GM08714 (cell line): Measurements from ENCODE around the gene VPS37C.
"Not testable (repeated sequence)": the region's sequence is repeated elsewhere in the genome, so short reads cannot be mapped to it uniquely, and the experiment has no call there.

ENCODE experiments used
- H3K4me3 ChIP-seq: fragments of 200-500 bp; sonication (Bioruptor generic); 2 replicates; pipeline ENCODE4 v1.5.1; 2014; ENCODE audit warnings: mild to moderate bottlenecking, low read length, inconsistent platforms
- ZNF274 ChIP-seq: IDR thresholded peaks from 2 replicates; pipeline ENCODE4 v1.6.1; 2012; ENCODE audit warnings: mild to moderate bottlenecking, low read depth, low read length

The VPS37C gene

DNA sequence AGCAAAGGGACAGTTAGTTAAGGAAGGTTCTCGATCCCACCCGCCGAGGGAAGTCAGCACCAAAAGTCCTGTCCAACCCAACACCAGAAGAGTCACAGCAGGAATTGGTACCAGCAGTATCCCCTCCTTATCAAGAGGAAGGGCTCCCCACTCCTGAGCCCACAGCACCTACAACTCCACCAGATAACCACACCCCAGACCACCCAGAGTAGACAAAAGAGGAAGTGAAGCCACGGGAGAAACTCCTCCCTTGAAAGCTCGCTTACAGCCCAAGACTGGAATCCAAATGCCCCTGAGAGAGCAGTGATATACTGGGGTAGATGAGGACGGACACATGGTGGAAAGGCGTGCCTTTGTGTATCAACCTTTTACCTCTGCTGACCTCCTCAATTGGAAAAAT is 66.2 kb downstream of the VPS37C start:
- no peak overlapping the region for H3K4me3 ChIP-seq
- TF ChIP-seq ZNF274 = no peak

GRCh38 chr11:61094167-61094566 is 67.1 kb downstream of the VPS37C start:
- not testable (repeated sequence) for H3K4me3 ChIP-seq

- TF ChIP-seq ZNF274 = no peak
Measured at GRCh38 chr11:61092908-61093763, 68.1 kb downstream of the VPS37C start.

GRCh38 chr11:61092280-61092766 is 68.9 kb downstream of the VPS37C start:
- no peak for TF ChIP-seq ZNF274

More at GRCh38 chr11:61092908-61093763, 68.1 kb downstream of the VPS37C start:
- no peak overlapping the region; the same call in 1 of the 2 replicates for H3K4me3 ChIP-seq

GRCh38 chr11:61091373-61092279 is 69.6 kb downstream of the VPS37C start:
- no peak for TF ChIP-seq ZNF274
- peak overlapping the region; percentile 37; the same call in 1 of the 2 replicates for H3K4me3 ChIP-seq

More at GRCh38 chr11:61092280-61092766, 68.9 kb downstream of the VPS37C start:
- peak overlapping the region; percentile 37; the same call in 1 of the 2 replicates for H3K4me3 ChIP-seq

GRCh38 chr11:61090982-61091372 is 70.2 kb downstream of the VPS37C start:
- TF ChIP-seq ZNF274 = no peak
- peak overlapping the region; percentile 37; the same call in 1 of the 2 replicates for H3K4me3 ChIP-seq

DNA sequence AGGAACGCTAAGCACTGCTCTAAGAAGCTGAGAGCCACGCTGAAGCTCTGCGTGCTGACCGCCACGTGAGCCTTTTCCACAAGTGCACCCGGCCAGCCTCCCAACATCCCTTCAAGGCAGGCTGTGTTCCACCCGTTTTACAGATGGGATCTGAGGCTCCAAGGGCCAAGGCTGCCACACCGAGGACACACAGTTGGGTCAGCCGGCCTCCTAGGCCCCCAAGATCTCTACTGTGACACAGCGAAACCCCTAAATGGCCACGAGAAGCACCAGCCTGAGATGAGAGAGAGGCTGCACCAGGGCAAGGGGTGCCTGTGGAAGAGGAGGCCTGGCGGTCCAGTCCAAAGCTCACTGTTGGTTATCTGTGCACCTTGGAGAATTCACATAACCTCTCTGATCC is 70.7 kb downstream of the VPS37C start:
- no peak for TF ChIP-seq ZNF274
- H3K4me3 ChIP-seq = no peak overlapping the region; the same call in 1 of the 2 replicates

DNA sequence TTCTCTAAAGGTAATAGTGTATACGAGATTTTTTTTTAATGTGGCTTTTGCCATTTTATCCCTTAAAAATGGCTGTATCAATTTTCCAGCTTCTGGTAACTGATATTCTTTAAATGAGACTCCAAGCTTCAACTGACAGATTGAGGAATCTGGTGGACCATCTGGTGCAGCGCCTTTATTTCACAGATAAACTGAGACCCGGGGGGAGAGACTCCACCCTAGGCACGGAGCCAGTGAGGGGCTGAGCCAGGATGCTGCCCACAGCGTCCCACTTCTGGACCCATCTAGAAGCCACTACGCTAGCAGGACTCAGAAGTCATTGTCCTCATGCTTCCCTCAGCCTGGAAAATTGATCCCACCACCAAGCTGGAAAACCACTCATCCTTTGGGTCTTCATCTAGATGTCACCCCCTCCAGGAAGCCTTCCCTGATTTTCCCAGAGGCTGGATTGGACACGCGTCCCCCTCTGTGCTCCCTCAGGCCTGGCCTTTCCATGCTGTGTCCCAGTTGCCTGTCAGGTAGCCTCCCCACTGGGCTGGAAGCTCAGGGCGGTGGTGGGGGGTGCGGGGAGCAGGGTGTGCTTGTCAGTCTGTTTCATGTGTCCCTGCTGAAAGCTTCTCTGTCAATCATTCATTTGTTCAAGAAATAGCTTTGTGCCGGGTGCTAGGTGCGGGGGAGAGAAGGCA is 71.3 kb downstream of the VPS37C start:
- TF ChIP-seq ZNF274 = no peak
- no peak overlapping the region for H3K4me3 ChIP-seq

DNA sequence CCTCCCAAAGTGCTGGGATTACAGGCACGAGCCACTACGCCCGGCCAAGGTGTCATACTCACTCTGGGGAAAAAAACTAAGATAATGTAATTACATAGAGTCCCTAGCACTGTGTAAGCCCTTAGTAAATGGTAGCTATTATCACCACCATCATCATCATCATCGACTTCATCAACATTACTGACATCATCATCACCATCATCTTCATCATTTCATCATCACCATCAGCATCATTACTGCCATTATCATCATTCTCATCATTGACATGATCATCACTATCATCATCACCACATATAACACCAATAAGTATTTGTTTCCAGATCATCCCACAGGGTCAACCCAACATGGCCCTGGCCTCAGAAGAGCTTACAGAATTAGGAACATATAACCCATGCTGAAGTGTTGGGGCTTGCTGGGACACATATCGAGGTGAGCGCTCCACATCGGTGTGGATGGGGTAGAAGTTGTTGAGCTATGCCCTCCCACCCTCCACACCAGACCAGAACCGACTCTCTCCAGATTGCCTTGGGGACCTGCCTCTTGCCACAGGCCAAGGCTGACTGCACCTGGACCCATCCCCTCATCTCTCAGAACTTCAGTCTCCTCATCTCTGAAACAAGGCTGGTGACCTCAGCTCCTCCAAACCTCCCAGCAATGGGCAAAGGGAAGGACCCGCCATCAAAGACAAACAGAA is 73.7 kb downstream of the VPS37C start:
- no peak overlapping the region for H3K4me3 ChIP-seq
- TF ChIP-seq ZNF274 = no peak

- no peak overlapping the region for H3K4me3 ChIP-seq
- no peak for TF ChIP-seq ZNF274
Measured at GRCh38 chr11:61083601-61084147, 77.6 kb downstream of the VPS37C start.

GRCh38 chr11:61082931-61083531 is 78.2 kb downstream of the VPS37C start:
- H3K4me3 ChIP-seq = no peak overlapping the region
- TF ChIP-seq ZNF274 = no peak

DNA sequence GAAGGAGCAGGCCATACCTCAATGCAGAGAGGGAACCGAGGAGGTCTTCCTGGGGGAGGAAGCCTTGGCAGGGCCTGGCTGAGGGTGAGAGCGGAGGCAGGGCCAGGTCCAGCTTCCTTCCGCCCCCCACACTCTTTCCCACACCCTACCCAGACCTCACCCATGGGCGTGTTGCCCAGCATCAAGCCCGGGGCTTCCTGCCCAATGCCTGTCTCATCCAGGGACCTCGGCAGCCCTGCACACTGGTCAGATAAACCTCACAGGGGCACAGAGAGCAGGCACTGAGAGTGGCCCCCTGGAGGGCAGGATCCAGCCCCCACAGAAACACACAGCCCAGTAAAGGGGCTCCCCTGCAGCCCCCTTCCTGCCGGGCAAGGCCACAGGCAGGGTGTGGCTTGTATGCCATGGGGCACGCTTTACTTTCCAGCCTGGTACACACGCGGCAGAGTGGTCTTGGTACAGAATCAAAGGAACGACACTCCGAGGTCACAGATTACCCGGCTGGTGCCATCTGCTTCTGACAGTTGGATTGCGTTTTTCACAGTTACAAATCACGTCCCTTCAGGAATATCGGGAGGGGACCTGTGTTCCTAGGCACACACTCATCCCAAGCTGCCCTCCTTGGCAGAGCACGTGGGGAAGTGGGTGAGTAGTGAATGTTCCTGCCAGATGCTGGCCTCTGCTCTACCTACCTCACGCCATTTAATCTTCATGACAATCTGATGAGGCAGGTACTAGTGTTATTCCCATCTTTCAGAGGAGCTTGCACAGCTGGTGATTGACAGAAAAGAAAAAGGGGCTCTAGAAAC is 79.0 kb downstream of the VPS37C start:
- no peak overlapping the region for H3K4me3 ChIP-seq
- TF ChIP-seq ZNF274 = no peak
